GM18867 (cell line): ENCODE results near the gene GM2A.
"Not testable (repeated sequence)": the region's sequence is repeated elsewhere in the genome, so short reads cannot be mapped to it uniquely, and the experiment has no call there.

Source experiments
- ATAC-seq: cut with Tn5 transposase; IDR thresholded peaks from one replicate; pipeline ENCODE4 v1.9.1; 2021; ENCODE audit warnings: mild to moderate bottlenecking, moderate library complexity; ENCODE audit not compliant: unreplicated experiment

Gene GM2A

DNA sequence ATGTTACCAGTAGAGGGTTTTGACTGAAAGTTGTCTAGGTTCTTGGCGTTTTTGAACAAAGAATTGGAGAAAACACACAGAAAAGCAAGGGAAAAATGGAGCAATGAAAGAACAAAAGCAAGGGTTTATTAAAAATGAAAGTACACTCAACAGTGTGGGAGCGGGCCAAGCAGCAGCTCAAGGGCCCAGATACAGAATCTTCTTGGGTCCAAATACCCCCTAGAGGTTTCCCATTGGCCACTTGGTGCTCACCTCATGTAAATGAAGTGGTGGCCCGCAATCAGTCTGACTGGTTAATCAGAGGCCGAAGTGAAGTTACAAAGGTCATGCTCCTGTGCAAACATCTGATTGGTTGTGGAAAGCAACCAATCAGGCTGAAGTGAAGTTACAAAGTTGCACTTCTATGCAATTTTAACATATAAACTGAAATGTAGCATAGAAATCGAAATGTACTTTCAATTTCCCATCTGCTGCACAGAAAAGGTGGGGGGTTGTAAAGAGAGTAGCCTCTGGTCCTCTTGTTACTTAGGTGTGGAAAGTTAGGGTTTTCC is 1.9 kb upstream of the GM2A start:
- no peak for ATAC-seq

DNA sequence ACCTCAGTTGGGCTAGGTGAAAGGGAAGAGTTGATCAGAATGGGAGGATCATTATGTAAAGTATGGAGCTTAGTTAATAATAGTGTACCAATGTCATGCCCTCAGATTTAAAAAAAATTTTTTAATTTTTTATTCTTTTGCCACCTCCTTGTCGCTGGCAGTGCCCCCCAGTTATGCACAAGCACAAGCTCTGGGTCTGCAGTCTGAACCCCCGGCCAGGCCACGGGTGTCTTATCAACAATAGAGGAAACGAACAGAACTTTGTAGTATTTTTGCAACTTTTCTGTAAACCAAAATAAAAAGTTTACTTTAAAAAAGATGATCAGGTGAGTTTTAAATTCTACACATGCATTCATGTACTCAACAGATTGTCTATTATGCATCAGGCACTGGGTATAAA is 1.4 kb upstream of the GM2A start:
- no peak for ATAC-seq

DNA sequence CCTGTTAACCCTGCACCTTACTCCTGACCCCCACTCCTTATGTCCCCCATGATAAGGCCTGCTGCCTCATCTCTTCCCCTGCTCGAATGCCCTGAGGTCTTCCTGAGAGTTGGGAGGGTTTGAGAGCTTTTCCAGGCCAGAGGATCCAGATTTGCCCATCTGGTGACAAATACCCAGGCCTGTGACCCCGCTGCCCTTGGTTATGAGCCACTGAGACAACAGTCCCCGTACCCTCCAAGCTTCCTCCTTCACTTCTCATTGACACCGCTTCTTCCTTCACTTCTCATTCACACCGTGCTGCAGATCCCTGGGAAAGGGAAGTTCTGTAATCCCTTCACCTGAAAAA is 593 bp downstream of the GM2A start:
- ATAC-seq = no peak

DNA sequence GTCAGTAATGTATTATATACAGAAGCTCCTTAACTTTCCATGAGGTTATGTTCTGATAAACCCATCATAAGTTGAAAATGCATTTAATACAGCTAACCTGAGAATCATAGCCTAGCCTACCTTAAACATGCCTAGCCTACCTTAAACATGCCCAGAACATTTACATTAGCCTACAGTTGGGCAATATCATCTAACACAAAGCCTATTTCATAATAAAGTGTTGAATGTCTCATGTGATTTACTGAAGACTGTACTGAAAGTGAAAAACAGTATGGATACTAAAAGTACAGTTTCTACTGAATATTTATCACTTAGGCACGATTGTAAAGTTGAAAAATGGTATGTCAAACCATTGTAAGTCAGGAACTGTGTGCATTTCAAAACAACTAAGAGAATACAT is 1.6 kb downstream of the GM2A start:
- no peak for ATAC-seq

DNA sequence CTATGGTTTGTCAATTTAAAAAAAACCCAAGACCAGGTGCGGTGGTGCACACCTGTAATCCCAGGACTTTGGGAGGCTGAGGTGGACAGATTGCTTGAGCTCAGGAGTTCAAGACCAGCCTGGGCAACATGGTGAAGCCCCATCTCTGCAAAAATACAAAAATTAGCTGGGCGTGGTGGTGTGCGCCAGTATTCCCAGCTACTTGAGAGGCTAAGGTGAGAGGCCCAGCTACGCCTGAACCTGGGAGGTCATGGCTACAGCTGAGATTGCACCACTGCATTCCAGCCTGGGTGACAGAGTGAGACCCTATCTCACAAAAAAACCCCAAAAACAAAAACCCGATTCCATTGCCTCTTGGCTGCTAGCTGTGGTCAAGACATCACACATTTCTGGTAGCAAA is 2.0 kb downstream of the GM2A start:
- ATAC-seq = not testable (repeated sequence)

DNA sequence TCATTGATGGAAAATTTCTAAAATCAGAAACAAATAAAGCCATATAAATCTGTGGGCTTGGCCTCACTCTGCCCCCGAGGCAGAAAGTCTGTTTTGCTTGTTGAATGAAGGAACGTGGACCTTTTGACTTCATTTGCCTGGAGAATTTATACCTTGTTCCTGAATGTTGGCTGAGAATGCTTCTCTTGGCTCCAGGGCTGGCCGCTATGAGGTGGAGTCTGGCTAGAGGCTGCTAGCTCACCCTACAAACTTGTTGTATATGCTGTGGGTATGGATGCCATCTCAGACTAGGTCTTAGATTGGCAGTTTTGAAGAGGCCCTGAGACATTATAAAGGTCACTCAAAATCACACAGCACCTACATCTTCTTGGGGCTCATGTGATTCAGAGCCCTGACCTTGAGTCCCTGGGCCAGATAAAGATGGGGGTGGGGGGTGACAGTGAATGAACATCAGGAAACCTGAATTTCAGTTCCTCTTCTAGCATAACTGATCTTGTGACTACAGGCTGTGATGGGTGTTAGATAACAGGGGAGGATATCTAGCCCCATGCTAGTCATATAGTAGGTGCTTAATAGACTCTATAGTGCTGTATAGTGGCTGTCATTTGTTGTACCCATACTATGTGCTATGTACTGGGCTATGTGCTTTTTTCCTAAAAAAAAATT is 2.8 kb downstream of the GM2A start:
- peak; percentile 44 for ATAC-seq

DNA sequence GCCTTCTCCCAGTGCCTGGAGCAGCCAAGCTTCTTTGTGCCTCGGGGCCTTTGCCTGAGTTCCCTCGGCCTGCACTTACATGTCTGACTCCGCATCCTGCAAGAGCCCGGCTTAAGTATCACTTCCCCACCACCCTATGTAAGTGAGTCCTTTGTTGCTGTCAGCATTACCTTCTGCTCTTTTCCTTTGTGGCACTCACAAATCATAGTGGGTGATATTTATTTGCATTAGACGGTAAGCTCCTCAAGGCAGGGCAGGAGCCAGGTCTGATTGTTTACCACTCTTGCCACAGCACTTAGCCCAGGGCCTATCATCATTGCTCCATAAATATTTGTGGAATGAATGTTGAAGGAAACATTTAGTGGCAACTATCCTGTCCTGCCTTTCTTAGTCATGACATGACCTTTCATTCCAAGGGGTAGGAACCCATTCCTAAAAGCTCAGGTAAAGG is 4.8 kb downstream of the GM2A start:
- peak; percentile 32 for ATAC-seq

DNA sequence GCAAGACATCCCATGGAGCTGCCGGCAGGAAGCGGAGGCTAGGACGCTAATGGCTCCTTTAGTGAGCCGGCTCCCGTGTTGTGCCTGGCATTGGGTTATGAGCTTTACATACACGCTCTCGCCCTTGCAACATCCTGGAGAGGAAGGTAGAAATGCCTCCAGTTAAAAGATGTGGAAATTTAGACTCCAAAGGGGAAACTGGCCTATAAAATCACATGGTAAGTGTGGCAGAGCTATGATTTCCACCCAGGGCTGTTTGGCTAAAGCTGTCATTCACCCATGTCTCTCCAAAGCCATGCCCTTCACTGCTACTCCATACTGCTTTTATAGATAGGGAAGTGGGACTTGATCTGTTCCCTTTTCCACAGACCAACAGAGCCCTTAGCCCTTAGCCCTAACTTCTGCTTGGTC is 5.2 kb downstream of the GM2A start:
- ATAC-seq = no peak

DNA sequence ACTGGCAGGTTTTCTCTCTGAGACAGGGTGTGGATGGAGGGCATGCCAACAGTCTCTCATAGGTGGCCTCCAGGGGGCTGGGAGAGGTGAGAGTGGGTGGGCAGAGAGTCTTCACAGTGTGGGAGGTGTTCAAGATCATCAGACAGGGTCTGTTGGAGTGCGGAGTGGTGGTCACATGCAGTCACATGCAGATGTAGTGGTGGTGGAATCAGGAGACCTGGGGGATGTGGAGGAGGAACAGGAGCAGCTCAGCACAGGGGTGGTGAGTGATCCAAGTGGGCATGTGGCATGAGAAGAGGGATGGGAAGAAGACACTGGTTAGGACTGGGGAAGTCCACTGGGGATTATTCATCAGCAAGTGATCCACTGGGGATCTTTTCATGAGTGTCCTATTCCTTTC is 5.8 kb downstream of the GM2A start:
- no peak for ATAC-seq

DNA sequence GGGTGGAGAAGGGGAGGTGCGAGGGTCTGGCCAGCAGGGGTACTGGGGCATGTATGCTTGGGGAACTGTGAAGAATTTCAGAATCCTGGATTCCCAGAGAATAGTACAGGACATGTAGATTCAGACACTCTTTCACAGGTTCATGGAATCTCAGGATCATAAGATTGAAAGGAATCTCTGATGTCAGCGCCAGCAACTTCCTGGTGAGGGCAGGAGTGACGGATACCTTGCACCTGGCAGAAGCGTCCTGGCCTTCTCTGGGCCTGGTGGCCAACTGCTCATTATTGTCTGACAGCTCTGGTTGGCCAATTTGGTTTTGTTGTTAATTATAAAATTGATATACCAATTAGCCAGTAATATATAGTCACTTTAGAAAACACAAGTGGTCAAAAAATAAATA is 6.9 kb downstream of the GM2A start:
- ATAC-seq = no peak

DNA sequence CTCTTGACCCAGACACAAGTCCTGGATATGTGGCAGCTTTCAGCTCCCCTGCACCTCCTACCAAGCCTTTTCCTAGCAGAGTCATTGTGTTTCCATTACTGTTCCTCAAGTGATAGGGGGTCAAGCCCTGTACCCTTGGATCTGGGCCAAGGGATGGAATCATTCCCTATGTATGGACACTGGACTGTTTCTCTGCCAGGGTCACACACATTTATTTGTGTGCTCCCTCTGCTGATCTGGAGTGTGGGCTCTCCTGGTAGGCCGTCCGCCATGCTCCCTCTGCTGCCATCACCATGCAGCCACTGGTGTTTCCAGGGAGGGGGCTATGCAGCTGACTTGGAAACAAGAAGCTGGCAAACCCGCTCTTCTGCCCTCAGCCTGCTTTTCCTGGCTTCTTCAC is 9.5 kb downstream of the GM2A start:
- ATAC-seq = no peak

DNA sequence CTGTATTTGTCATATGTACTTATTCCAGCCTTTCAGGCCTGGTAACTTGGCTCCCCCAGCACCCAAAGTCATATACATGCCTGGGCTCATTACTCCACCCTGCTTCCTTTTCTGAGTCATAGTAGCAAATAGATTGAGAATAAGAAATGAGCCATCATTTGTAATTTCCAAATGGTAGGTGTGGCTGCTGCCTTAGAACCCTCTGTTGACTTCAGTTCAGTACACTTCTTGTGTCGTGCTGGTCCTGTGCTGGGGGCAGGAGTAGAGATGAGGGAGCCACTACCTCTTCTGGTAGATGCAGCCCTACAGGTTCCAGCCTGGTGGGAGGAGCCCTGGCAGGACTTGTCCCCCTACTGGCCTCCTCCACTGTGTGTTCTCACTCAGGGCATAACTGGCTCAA is 11.1 kb downstream of the GM2A start:
- peak; percentile 39 for ATAC-seq

DNA sequence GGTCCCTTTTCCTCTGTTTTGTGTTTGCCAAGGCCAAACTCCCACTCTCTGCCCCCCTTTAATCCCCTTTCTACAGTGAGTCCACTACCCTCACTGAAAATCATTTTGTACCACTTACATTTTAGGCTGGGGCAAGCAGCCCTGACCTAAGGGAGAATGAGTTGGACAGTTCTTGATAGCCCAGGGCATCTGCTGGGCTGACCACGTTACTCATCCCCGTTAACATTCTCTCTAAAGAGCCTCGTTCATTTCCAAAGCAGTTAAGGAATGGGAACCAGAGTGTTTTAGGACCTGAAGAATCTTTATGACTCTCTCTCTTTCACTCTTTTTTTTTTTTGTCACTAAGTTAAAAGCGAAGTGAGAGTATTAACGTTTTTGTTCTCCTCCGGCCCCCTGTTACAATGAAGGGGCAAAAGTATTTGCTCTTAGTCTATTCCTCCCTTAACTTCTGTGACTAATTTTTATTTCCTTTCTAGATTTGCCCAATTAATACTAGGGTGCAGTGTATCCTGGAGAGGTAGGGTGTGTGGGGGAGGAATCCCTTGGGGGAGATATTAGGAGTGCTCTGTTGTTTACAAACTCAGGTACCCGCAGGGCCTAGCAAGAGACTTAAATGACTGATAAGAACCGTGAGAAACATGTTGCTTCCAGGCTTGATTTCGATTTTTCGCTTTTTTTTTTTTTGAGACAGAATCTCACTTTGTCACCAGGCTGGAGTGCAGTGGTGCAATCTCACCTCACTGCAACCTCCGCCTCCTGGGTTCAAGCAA is 14.7 kb downstream of the GM2A start:
- no peak for ATAC-seq

DNA sequence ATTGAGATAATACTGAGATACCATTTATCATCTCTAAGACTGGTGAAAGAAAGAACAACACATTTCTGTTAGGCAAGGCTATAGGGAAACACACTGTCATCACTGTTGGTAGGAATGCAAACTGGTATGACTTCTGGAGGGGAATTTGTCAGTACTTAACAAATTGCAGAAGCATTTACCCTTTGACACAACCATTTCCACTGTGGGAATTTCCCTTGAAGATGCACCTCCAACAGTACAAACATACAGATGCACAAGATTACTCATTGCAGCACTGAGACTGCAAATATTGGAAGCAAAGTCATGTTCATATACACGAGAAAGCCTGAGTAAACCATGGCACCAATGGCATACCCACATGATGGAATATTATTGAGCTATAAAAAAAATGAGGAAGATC is 17.6 kb downstream of the GM2A start:
- ATAC-seq = peak; percentile 85

DNA sequence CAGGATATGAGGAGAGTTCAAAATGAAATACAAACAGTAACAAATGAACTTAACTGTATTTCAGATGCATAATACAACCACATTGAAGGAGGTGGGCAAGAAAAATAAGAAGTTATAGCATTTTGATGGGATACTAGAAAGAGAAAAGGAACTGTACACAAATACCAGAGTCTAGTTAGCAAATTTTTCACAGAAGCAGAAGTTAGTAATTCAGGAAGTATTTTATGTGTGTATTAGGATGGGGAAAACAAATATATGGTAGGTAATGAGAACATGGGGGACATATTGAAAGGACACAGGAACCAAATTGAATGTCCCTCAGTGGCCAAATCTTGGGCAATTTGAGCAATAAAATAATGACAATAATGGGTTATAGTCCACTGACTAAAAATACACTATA is 18.4 kb downstream of the GM2A start:
- no peak for ATAC-seq

DNA sequence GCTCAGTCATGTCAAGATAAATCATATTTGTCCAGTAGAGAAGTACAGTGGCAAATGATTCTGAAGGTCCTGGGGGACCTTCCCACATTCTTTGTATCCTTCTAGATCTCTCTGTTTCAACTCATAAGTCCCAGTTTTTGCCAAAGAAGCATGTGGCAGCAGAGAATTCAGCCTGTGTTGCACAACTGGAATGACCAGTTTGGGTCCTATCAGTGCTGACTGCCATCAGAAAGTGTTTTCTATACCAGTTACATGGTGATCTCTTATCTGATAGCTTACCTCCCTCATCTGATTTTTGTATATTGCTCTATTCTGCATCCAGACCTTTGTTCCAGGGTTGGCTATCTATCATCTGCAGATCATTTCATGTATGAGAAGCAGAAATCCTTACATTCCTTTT is 21.7 kb downstream of the GM2A start:
- ATAC-seq = no peak

DNA sequence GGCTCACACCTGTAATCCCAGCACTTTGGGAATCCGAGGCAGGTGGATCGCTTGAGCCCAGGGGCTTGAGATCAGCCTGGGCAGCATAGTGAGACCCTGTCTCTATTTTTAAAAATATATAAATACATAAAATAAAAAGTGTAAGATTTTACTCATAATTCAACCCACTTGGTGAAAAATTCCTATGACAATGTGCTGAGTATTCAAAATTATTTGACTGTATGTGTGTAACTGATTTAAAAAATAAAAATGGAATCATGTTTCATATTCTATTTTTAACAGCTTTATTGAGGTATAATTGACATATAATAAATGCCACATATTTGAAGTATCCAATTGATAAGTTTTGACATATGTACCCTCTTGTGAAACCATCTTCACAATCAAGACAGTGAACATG is 22.8 kb downstream of the GM2A start:
- no peak for ATAC-seq

DNA sequence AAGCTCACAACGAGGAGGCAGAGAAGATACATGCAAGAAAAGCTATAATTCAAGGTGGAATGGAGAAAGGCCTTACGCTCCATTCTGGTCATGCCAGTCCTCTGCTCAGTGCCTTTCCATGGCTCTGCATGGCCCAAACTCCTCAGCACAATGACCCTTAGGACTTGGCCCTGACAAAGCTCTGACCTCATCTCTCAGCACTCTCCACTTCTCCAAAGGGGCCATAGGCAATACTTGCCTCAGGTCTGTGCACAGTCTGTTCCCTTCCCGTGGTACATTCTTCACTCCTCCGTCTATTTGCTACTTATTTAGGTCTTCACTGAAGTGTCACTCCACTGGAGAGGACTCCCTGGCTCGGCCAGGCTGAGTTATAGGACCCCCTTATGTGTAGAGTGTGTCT is 25.9 kb downstream of the GM2A start:
- no peak for ATAC-seq

DNA sequence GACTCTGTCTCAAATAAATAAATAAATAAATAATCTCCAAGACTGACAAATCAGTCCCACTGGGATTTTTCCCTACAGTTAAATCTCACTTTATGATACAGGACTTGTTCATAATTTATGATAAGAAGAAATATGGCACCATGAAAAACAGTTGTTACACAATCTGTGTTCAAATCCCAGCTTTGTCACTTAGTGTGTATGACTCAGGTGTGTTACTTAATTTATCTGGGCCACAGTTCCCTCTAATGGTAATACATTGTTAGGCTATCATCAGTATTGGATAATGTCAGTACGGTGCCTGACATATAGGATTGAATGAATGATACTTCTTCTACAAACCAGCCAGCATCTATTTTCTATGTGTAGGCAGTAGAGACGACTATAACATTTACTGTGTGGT is 27.5 kb downstream of the GM2A start:
- ATAC-seq = no peak

DNA sequence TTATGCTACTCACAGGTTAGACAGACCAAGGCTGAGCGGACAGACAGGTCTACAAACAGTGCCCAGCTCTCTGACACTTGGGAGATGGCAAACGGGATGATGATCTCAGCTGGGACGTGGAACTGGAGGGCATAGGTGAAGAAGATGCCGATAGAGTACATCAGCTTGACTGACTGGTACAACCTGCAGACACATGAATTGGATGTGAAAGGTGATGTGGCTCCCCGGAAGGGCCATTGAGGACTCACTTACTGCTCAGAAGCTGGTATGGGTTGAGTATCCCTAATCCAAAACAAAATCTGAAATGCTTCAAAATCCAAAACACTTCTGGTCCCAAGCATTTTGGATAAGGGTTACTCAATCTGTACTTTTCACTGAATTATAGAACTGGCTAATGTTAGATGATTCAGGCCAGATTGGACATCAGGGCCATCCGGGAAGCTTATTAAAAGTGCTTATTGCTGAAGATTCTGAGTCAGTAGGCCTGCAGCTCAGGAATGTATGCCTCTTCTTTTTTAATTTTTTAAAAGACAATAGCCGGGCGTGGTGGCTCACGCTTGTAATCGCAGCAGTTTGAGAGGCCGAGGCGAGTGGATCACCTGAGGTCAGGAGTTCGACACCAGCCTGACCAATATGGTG is 28.1 kb downstream of the GM2A start:
- ATAC-seq = no peak

DNA sequence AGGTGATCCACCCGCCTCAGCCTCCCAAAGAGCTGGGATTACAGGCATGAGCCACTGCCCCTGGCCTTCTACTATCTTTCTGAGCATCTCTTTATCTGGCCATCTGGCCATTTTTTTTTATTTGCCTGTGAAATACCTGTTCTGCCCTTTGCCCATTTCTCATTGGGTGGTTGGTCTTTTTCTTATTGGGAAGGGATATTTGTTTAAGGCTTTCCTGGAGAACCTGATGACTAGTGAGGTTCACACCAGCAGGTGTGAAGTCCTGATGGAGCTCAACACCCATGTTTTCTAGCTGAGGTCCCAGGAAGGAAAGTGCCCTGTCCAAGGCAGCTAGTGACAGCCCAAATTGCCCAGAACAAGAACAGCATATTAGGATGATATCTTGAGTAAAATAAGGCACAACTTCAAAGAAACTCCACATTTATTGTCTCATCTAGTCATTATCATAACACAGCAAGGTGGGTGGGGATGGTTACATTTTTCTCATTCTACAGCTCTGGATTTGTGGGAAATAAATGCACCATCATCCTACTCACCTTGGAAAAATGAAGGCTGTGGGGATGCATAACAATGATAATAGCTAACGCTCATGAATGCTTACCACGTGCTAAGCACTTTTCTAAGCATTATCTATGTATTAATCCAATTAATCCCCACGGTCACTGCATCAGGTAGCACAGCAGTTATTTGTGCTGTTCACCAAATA is 30.3 kb downstream of the GM2A start:
- ATAC-seq = no peak
